BLaER1 (cell line): ENCODE results near the gene SYCP2L.
"Not testable (repeated sequence)": the region's sequence is repeated elsewhere in the genome, so short reads cannot be mapped to it uniquely, and the experiment has no call there.

Source experiments
- H3K27ac ChIP-seq: shearing (Covaris generic); formaldehyde crosslinking; 2 replicates; pipeline ENCODE4 v1.8.1; 2022
- H3K27me3 ChIP-seq: shearing (Covaris generic); formaldehyde crosslinking; 2 replicates; pipeline ENCODE4 v1.8.1; 2022
- H3K36me3 ChIP-seq: shearing (Covaris generic); formaldehyde crosslinking; 2 replicates; pipeline ENCODE4 v1.8.1; 2022
- H3K4me1 ChIP-seq: shearing (Covaris generic); formaldehyde crosslinking; 2 replicates; pipeline ENCODE4 v1.8.1; 2022
- H3K4me2 ChIP-seq: shearing (Covaris generic); formaldehyde crosslinking; 2 replicates; pipeline ENCODE4 v1.8.1; 2022
- H3K4me3 ChIP-seq: shearing (Covaris generic); formaldehyde crosslinking; 2 replicates; pipeline ENCODE4 v1.8.1; 2022
- H3K9ac ChIP-seq: shearing (Covaris generic); formaldehyde crosslinking; 2 replicates; pipeline ENCODE4 v1.8.1; 2022
- H3K9me3 ChIP-seq: shearing (Covaris generic); formaldehyde crosslinking; 2 replicates; pipeline ENCODE4 v1.8.1; 2022
- H4K20me1 ChIP-seq: shearing (Covaris generic); formaldehyde crosslinking; 2 replicates; pipeline ENCODE4 v1.8.1; 2022
- Cebpa-rat ChIP-seq: shearing (Covaris generic); IDR thresholded peaks from 2 replicates; pipeline ENCODE4 v1.8.1; 2022

Gene SYCP2L

GRCh38 chr6:10877871-10878270, 9.0 kb upstream of the SYCP2L start:
- Histone ChIP-seq H3K9me3 (peaks cover 29% of the 10 kb centered on the region), H3K9ac (no peak overlapping the region), H3K27ac (no peak overlapping the region), H4K20me1 (no peaks in the 10 kb centered on the region), H3K4me3 (no peak overlapping the region), H3K27me3 (no peaks in the 10 kb centered on the region), H3K4me1 (no peaks in the 10 kb centered on the region), H3K4me2 (no peak overlapping the region), H3K36me3 (no peaks in the 10 kb centered on the region)
- TF ChIP-seq Cebpa-rat, result no peak

- Histone ChIP-seq H3K9me3 (peaks cover 47% of the 10 kb centered on the region), H3K9ac (no peak overlapping the region), H3K4me1 (no peaks in the 10 kb centered on the region), H3K36me3 (no peaks in the 10 kb centered on the region), H4K20me1 (no peaks in the 10 kb centered on the region), H3K4me2 (no peak overlapping the region), H3K27me3 (no peaks in the 10 kb centered on the region), H3K4me3 (no peak overlapping the region), H3K27ac (no peak overlapping the region)
- no peak for TF ChIP-seq Cebpa-rat
Observed at GRCh38 chr6:10880366-10880765, 6.5 kb upstream of the SYCP2L start.

GRCh38 chr6:10882253-10882630, 4.6 kb upstream of the SYCP2L start:
- not testable (repeated sequence) for H3K4me1 ChIP-seq, H3K4me2 ChIP-seq, H3K27me3 ChIP-seq, H4K20me1 ChIP-seq, H3K9ac ChIP-seq, H3K4me3 ChIP-seq, H3K36me3 ChIP-seq, H3K27ac ChIP-seq
- H3K9me3 ChIP-seq, result peaks cover 50% of the 10 kb centered on the region

GRCh38 chr6:10882657-10883171, 4.1 kb upstream of the SYCP2L start:
- no peak overlapping the region for H3K4me2 ChIP-seq
- no peak overlapping the region for H3K9ac ChIP-seq
- H3K9me3 ChIP-seq, result peaks cover 54% of the 10 kb centered on the region
- H4K20me1 ChIP-seq, result no peaks in the 10 kb centered on the region
- H3K4me3 ChIP-seq, result no peak overlapping the region
- no peak for TF ChIP-seq Cebpa-rat
- no peaks in the 10 kb centered on the region for H3K27me3 ChIP-seq
- H3K27ac ChIP-seq, result no peak overlapping the region
- no peaks in the 10 kb centered on the region for H3K4me1 ChIP-seq
- no peaks in the 10 kb centered on the region for H3K36me3 ChIP-seq

- H3K36me3 ChIP-seq, result no peaks in the 10 kb centered on the region
- H3K9me3 ChIP-seq, result peaks cover 62% of the 10 kb centered on the region
- no peak overlapping the region for H3K4me2 ChIP-seq
- no peak overlapping the region for H3K9ac ChIP-seq
- no peaks in the 10 kb centered on the region for H3K4me1 ChIP-seq
- H3K4me3 ChIP-seq, result no peak overlapping the region
- H4K20me1 ChIP-seq, result no peaks in the 10 kb centered on the region
- H3K27ac ChIP-seq, result no peak overlapping the region
- no peaks in the 10 kb centered on the region for H3K27me3 ChIP-seq
- TF ChIP-seq Cebpa-rat, result no peak
Observed at GRCh38 chr6:10883312-10884244, 3.3 kb upstream of the SYCP2L start.

GRCh38 chr6:10884245-10884972, 2.4 kb upstream of the SYCP2L start:
- no peaks in the 10 kb centered on the region for H3K27me3 ChIP-seq
- H3K36me3 ChIP-seq, result no peaks in the 10 kb centered on the region
- no peak overlapping the region for H3K4me2 ChIP-seq
- H4K20me1 ChIP-seq, result no peaks in the 10 kb centered on the region
- no peak overlapping the region for H3K9ac ChIP-seq
- no peak overlapping the region for H3K27ac ChIP-seq
- TF ChIP-seq Cebpa-rat, result no peak
- peaks cover 65% of the 10 kb centered on the region for H3K9me3 ChIP-seq
- H3K4me1 ChIP-seq, result peaks cover 7% of the 10 kb centered on the region
- H3K4me3 ChIP-seq, result no peak overlapping the region

GRCh38 chr6:10886365-10886690, 524 bp upstream of the SYCP2L start:
- not testable (repeated sequence) for H3K9ac ChIP-seq, H3K4me3 ChIP-seq, H3K27ac ChIP-seq, H3K36me3 ChIP-seq, H3K27me3 ChIP-seq, H4K20me1 ChIP-seq, H3K4me2 ChIP-seq
- H3K9me3 ChIP-seq, result peaks cover 70% of the 10 kb centered on the region
- H3K4me1 ChIP-seq, result peaks cover 13% of the 10 kb centered on the region

- TF ChIP-seq Cebpa-rat, result no peak
- Histone ChIP-seq H3K36me3 (no peaks in the 10 kb centered on the region), H4K20me1 (no peaks in the 10 kb centered on the region), H3K4me1 (peaks cover 42% of the 10 kb centered on the region), H3K27ac (no peak overlapping the region), H3K4me3 (no peak overlapping the region), H3K4me2 (peak overlapping the region; percentile 20; the same call in 1 of the 2 replicates), H3K27me3 (no peaks in the 10 kb centered on the region), H3K9ac (no peak overlapping the region), H3K9me3 (peaks cover 50% of the 10 kb centered on the region)
Observed at GRCh38 chr6:10890151-10890550, 3.3 kb downstream of the SYCP2L start.

GRCh38 chr6:10891960-10892359, 5.1 kb downstream of the SYCP2L start:
- Histone ChIP-seq H3K36me3 (no peaks in the 10 kb centered on the region), H3K27me3 (no peaks in the 10 kb centered on the region), H3K9ac (no peak overlapping the region), H3K4me3 (no peak overlapping the region), H3K9me3 (peaks cover 53% of the 10 kb centered on the region), H3K4me2 (no peak overlapping the region), H3K27ac (peak overlapping the region; percentile 24; the same call in 1 of the 2 replicates), H4K20me1 (no peaks in the 10 kb centered on the region), H3K4me1 (peaks cover 44% of the 10 kb centered on the region)
- no peak for TF ChIP-seq Cebpa-rat

- Histone ChIP-seq H3K4me3 (no peak overlapping the region), H3K4me1 (peaks cover 32% of the 10 kb centered on the region), H3K4me2 (peak overlapping the region; percentile 35), H3K9me3 (peaks cover 34% of the 10 kb centered on the region), H3K27ac (peak overlapping the region; percentile 51; the same call in 1 of the 2 replicates), H3K9ac (no peak overlapping the region), H3K27me3 (no peaks in the 10 kb centered on the region), H3K36me3 (no peaks in the 10 kb centered on the region), H4K20me1 (no peaks in the 10 kb centered on the region)
- TF ChIP-seq Cebpa-rat, result no peak
Observed at GRCh38 chr6:10894958-10895357, 8.1 kb downstream of the SYCP2L start.
